ENCODE data around the gene PPP4C. TPM values are rescaled to one million over a fixed set of nuclear protein-coding genes. Genes with fewer than 3 reads are reported as not detected.
"Not testable (repeated sequence)": the region's sequence is repeated elsewhere in the genome, so short reads cannot be mapped to it uniquely, and the experiment has no call there.

PPP4C gene
- total and polyA plus RNA-seq, 2 of the 8 experiments (the other 6 are each of a cell fraction or from before 2014, with no cell fraction given) = 148 to 298 TPM

GRCh38 chr16:30114833-30115232 lies 39.0 kb downstream of the PPP4C start:
- ChIA-PET POLR2A (ENCODE audit: partially characterized antibody) (interaction anchor here (0.7 to 16.3 kb wide), 4 partner anchors 10 to 64 kb away, joined by 4 to 169 read pairs (median 4); partner anchors contain the start of genes TBX6 and YPEL3), CTCF (ENCODE audit: partially characterized antibody) (interaction anchor here (0.6 to 6.7 kb wide), 4 partner anchors 12 to 83 kb away, joined by 3 to 90 read pairs (median 20); partner anchors contain the start of gene TBX6)
- not testable (repeated sequence) for H3K4me2 ChIP-seq (ENCODE audit: insufficient read depth in 1 of 2, low read depth in 2 of 2, low read length in 2 of 2); DNase-seq (ENCODE audit: low read depth in 1 of 2, low spot score in 2 of 2); H3K9ac ChIP-seq (replicated peaks in 1 of 4; ENCODE audit: extremely low read depth in 1 of 4, low read depth in 3 of 4, low read length in 3 of 4); H3K9me3 ChIP-seq (ENCODE audit: insufficient read depth in 2 of 2, low read depth in 1 of 2, low read length in 1 of 2); H3K4ac ChIP-seq (replicated peaks; ENCODE audit: insufficient read length, low read depth, low read length); H2BK12ac ChIP-seq (ENCODE audit: low read depth, low read length); H3K56ac ChIP-seq (replicated peaks; ENCODE audit: insufficient read length, low read depth, low read length); H2BK15ac ChIP-seq (ENCODE audit: low read length); H2BK120ac ChIP-seq (replicated peaks; ENCODE audit: low read depth, low read length); H3K4me3 ChIP-seq (ENCODE audit: extremely low read depth in 1 of 4, insufficient read depth in 2 of 4, low read depth in 3 of 4, low read length in 4 of 4); H2AFZ ChIP-seq (ENCODE audit: low read length); H3K23me2 ChIP-seq (ENCODE audit: low read depth, low read length); H3K27ac ChIP-seq (ENCODE audit: low read depth, low read length); H2BK5ac ChIP-seq (ENCODE audit: low read depth, low read length); H4K8ac ChIP-seq (ENCODE audit: extremely low read depth, insufficient read depth, low read length); H2BK20ac ChIP-seq (ENCODE audit: low read length); H3K79me2 ChIP-seq (ENCODE audit: control insufficient read depth in 1 of 2, insufficient read depth in 2 of 2, low read length in 2 of 2); H3K79me1 ChIP-seq (ENCODE audit: low read depth, low read length); H4K91ac ChIP-seq (replicated peaks; ENCODE audit: insufficient read length, low read length); FAIRE-seq; H3K36me3 ChIP-seq (ENCODE audit: control insufficient read depth in 2 of 4, insufficient read depth in 4 of 4, low read length in 3 of 4); H2AK5ac ChIP-seq (ENCODE audit: low read depth, low read length); H4K5ac ChIP-seq (ENCODE audit: insufficient read length, low read depth, low read length); H4K20me1 ChIP-seq (replicated peaks in 1 of 2; ENCODE audit: control insufficient read depth in 1 of 2, insufficient read depth in 2 of 2, low read length in 2 of 2); H3K18ac ChIP-seq (ENCODE audit: extremely low read depth, low read length); H3K27me3 ChIP-seq (replicated peaks in 1 of 4; ENCODE audit: control insufficient read depth in 3 of 4, extremely low read depth in 1 of 4, insufficient read depth in 3 of 4, low read length in 3 of 4); H3K14ac ChIP-seq (ENCODE audit: insufficient read length); H3K23ac ChIP-seq (ENCODE audit: insufficient read length)
- WGBS, 2 experiments (ENCODE audit: extremely low coverage in 1 of 2, insufficient coverage in 1 of 2, insufficient read length in 1 of 2, insufficient replicate concordance in 2 of 2, low coverage in 1 of 2, low lambda C conversion rate in 2 of 2, missing lambda C conversion rate in 1 of 2) = 95% methylated on average over 7 of the region's 7 CpGs; no CpG with 5 or more reads in 1 of the 2 experiments
- H3K4me1 ChIP-seq (replicated peaks in 1 of 4; ENCODE audit: control insufficient read depth in 3 of 4, insufficient read depth in 4 of 4, low read length in 3 of 4) = peaks cover 0 to 12% (median 6%) of the 10 kb centered on the region in 4 experiments; a peak in 5 of 7 replicates
